Measurements from ENCODE around the gene GLA.

The GLA gene

GRCh38 chrX:101450085-101450484, 42.4 kb upstream of the GLA start:
- TF ChIP-seq ZBTB48 (tag by site-specific recombination; IDR thresholded peaks at IDR 0.05) (no peak), FEZF1 (tag by site-specific recombination; IDR thresholded peaks at IDR 0.05) (no peak), ZNF658 (tag by site-specific recombination; IDR thresholded peaks at IDR 0.05) (no peak), ZNF626 (tag by site-specific recombination; IDR thresholded peaks at IDR 0.05) (no peak), ZNF843 (tag by site-specific recombination; IDR thresholded peaks at IDR 0.05) (no peak), HIC1 (tag by site-specific recombination; IDR thresholded peaks at IDR 0.05) (no peak), ZNF138 (tag by site-specific recombination; IDR thresholded peaks at IDR 0.05; ENCODE audit: borderline replicate concordance) (no peak), ZNF157 (tag by site-specific recombination; IDR thresholded peaks at IDR 0.05) (no peak), ZNF488 (tag by site-specific recombination; IDR thresholded peaks at IDR 0.05) (no peak), ZNF174 (tag by site-specific recombination; IDR thresholded peaks at IDR 0.05) (no peak), ZNF544 (tag by site-specific recombination; IDR thresholded peaks at IDR 0.05) (no peak), ZFHX2 (tag by site-specific recombination; conservative IDR thresholded peaks at IDR 0.05) (no peak), ZNF518A (tag by site-specific recombination; conservative IDR thresholded peaks at IDR 0.05; ENCODE audit: low read depth) (no peak)
- Histone ChIP-seq H3K4me3 (ENCODE audit: low read depth, low read length) (no peak overlapping the region), H3K4me1 (ENCODE audit: control insufficient read depth, insufficient read depth, low read length) (no peaks in the 10 kb centered on the region), H3K27ac (ENCODE audit: extremely low read depth, low read depth, low read length) (no peak overlapping the region), H3K9me3 (ENCODE audit: control insufficient read depth, insufficient read depth, low read depth, low read length) (no peaks in the 10 kb centered on the region), H3K36me3 (ENCODE audit: control insufficient read depth in 2 of 2, insufficient read depth in 1 of 2, low read length in 2 of 2) (peaks cover 0 to 16% of the 10 kb centered on the region in 2 experiments; a peak in 1 of 3 replicates)
- POLR2A ChIA-PET, result no interaction called here
- CTCF ChIA-PET, result no interaction called here

- Histone ChIP-seq H3K36me3 (ENCODE audit: control insufficient read depth in 2 of 2, insufficient read depth in 1 of 2, low read length in 2 of 2) (peaks cover 0 to 13% of the 10 kb centered on the region in 2 experiments; a peak in 1 of 3 replicates), H3K9me3 (ENCODE audit: control insufficient read depth, insufficient read depth, low read depth, low read length) (no peaks in the 10 kb centered on the region), H3K27ac (ENCODE audit: extremely low read depth, low read depth, low read length) (no peak overlapping the region), H3K4me1 (ENCODE audit: control insufficient read depth, insufficient read depth, low read length) (no peaks in the 10 kb centered on the region), H3K4me3 (ENCODE audit: low read depth, low read length) (no peak overlapping the region)
- ChIA-PET POLR2A (no interaction called here), CTCF (no interaction called here)
- TF ChIP-seq ZNF19 (tag by site-specific recombination; IDR thresholded peaks at IDR 0.05; ENCODE audit: low read depth), result no peak
- no peak for TF ChIP-seq ZNF571 (tag by site-specific recombination; IDR thresholded peaks at IDR 0.05)
- TF ChIP-seq ZNF704 (tag by site-specific recombination; IDR thresholded peaks at IDR 0.05), result no peak
- no peak for TF ChIP-seq SCRT2 (tag by site-specific recombination; IDR thresholded peaks at IDR 0.05)
- no peak for TF ChIP-seq SALL2 (tag by site-specific recombination; IDR thresholded peaks at IDR 0.05; ENCODE audit: borderline replicate concordance)
- TF ChIP-seq SCRT1 (tag by site-specific recombination; IDR thresholded peaks at IDR 0.05; ENCODE audit: borderline replicate concordance), result no peak
- TF ChIP-seq ZNF645 (tag by site-specific recombination; IDR thresholded peaks at IDR 0.05), result no peak
- TF ChIP-seq ZNF280D (tag by site-specific recombination; IDR thresholded peaks at IDR 0.05), result no peak
Measured at GRCh38 chrX:101449279-101449678, 41.6 kb upstream of the GLA start.

All from HEK293 (cell line).